GM21825 (cell line): ENCODE data around the gene PTCH1.

Experiments used
- ATAC-seq: cut with Tn5 transposase; IDR thresholded peaks from one replicate; pipeline ENCODE4 v1.9.1; 2021; ENCODE audit warnings: mild to moderate bottlenecking, moderate library complexity; ENCODE audit not compliant: unreplicated experiment

PTCH1 gene

DNA sequence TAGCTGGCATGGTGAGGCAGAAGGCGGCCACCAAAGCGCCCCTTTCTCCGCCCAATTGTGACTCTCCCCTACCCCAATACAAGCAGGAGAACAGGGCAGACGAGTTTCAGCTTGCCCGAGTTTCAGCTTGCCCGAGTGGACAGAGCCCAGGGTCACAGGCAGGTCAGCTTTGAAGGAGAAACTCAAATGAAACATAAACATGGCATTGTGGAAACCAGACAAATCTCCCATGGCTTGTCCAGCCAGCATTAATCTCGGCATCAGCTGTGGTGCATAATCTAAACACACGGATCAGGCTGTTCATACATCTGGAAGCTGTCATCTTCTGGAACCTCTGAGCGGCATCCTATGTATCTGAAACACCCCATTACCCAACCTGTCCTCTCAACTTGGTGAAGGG lies 16.9 kb downstream of the PTCH1 start:
- ATAC-seq: no peak

DNA sequence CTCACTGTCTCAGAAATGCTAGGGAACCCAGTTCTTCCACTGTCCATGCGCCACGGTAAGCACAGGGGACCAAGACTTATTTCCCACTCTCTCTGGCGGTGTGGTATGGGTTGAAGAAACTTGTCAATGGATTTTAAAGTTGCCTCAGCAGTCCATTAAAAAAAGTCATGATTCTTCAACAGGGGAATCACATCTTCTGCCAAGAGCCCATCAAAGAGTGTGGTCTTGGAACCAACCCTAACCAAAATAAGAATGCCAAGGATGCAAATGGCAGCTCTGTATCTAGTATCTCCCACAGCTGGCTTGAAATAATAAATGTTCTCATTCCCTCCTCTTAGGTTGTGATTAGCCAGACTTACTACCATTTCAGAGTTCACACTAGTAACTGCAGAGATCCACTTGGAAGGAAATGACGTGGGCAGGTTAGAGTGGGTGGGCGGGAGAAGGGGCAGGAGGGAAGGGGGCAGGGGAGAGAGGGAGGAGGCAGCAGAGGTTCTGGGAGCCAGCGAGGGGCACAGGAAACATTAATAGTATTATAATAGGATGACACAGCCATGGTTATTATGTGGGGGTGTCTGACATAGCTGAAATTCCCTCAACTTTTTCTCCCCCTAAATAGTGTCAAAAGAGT lies 17.6 kb downstream of the PTCH1 start:
- no peak for ATAC-seq

DNA sequence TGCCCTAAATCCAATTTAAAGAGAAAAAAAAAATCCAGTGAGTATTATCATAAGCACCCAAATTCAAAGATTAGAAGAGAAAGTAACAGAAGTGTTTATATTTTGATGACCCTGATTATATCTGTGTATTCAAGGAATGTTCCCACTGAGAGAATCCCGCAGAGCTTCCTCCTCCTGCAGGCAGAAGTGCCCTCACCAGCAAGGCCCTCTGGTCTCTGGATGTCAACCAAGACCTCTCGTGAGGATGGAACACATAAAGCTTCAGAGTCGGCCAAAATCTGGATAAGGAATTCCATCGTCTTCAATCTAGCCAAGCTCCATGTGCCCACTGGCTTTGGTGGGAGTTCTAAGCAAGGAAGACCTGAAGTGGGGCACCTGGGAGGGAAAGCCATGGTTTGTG lies 18.1 kb downstream of the PTCH1 start:
- no peak for ATAC-seq

DNA sequence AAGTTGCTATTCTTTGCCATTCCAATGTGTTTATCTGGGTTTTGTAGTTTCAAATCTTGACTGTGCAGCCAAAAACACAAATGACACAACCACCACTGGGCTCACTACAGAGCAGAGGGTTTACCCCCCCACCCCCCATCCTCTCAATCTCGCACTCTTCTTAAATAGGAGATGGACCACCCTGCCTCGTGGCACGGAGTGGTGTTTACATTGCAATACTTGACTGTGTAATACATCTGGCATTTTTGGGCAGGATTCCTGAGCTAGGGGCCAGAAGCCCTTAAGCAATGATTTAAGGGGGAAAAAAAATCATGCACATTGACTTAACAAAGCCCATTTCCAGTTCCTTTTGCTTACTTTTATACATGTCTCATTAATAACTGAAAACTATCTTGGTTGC lies 19.0 kb downstream of the PTCH1 start:
- no peak for ATAC-seq

DNA sequence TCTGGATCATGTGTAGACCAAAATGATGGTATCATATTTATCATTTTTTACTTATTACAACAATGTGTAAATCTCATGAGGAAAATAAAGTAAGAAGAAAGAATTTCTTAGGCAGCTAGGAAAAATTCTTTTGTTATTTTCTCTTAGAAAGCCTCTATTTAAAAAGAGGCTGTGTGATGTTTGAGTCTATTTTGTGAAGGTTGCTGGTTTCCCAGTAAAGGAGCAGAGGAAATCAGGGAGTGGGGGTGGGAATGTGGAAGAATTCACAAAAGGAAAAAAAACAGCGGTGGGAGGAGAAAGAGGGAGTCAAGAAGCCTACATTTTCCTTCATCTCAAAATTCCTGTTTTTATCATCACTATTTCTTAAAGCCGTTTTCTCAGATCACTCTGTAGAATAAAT lies 20.1 kb downstream of the PTCH1 start:
- ATAC-seq: no peak

DNA sequence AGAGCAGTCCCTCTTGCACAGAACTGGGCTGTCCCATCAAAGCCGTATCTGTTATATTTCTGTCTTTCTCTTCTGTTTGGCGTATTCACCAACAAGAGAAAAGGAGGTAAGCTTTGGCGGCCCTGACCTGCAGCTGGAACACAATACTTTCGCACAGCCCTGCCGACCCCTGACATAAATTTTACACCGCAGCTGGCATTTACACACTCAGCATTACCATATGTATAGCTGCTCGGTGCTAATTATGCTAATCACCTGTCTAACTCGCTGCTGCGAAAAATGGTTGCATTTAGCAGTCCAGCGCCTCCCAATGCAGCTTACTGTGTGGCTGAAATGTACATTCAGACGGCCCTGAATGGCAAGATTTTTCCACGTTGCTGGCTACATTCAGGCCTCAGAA lies 20.8 kb downstream of the PTCH1 start:
- no peak for ATAC-seq

DNA sequence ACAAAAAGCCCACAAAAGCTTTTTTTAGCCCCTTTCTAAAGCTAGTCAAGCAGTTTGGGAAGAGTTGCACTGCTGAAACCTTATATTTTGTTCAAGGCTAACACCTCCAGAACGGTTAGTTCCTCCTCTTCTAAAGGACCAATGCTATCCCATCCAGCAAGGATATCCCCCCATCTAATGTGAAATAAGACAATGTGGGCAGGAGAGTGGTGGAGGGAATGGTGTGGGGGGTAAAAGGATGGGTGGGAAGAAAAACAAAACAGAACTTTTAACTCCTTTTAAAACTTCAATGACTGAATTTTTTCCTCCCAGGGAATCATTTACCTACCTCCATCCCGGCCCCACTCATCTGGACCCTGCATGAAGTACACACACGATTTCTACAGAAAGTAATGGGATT lies 21.2 kb downstream of the PTCH1 start:
- ATAC-seq: no peak

DNA sequence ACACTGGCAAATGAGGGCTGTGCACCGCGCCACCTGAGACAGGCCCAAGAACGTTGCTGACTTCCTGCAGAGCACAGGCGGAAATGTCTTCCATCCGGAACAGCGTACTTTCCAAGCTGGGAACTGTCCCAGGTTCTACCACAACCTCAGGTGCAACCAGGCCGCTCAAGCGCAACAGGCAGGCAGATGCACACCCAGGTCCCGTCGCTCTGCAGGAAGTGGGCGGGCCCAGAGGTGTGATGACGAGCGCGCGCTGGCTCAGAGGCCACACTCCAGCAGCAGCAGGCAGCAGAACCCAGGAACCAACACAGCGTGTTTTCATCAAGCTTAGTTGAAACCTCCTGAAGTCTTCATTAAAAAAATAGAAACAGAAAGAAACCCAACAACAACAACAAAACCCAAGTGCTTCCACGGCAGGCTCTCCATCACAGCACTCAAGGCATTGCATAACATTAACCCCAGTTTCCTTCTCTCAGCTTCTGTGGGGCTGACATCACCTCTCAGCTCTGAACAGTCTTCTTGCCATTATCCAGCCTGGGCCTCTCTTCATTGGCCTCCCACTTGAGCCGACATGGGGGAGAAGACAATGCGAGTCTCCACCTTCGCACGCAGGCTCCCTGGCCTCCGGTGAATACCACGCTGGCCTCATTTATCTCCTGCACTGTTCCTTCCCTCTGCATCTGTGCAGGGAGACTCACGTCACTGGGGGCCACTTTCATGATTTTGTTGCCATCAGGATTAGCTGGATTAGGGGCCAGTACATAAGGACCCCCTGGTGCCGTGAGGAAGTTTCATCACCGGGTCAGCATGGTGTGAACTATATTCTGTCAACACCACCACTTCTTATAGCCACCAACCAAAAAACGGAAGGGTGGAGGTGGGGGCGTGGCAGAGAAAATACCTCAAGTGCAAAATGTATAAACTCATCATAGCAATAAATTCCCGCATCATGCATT lies 22.1 kb downstream of the PTCH1 start:
- peak; percentile 91 for ATAC-seq

DNA sequence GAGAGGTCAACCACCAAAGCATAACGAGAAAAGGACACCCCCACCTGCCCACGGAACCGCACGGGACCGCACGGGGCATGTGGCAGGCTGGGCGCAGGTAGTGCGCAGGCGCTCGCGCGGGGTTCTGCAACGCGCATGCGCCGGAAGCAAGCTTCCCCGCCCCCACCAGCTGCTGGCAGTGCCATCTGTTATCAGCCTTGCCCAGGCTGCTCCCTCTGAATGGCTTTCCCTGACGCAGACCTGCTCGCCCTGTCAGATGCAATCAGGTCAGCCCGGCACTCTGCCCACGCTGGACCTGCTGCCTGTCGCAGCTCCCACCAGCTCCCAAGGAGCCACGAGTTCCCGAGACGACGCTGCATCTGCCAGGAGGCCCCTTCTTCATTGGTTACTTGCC lies 22.8 kb downstream of the PTCH1 start:
- ATAC-seq: peak; percentile 7

DNA sequence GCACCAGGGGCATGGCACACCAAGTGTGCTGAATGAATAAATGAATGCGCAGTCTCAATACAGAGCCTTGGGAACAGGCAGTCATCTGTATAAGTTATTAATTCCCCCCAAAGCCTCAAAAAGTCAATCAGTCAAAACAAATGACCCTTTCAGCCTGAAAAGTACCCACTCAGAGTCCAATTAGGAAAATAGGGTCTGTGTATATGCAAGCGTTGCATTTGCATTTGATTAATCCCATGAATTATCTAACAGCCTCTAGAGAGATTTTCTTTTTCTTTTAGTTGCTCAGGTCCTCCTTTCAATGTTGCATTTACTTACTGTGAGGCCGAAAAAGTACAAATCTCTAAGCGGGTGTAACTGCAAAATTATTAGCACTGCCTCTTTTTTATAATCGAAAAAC lies 23.4 kb downstream of the PTCH1 start:
- ATAC-seq: no peak

DNA sequence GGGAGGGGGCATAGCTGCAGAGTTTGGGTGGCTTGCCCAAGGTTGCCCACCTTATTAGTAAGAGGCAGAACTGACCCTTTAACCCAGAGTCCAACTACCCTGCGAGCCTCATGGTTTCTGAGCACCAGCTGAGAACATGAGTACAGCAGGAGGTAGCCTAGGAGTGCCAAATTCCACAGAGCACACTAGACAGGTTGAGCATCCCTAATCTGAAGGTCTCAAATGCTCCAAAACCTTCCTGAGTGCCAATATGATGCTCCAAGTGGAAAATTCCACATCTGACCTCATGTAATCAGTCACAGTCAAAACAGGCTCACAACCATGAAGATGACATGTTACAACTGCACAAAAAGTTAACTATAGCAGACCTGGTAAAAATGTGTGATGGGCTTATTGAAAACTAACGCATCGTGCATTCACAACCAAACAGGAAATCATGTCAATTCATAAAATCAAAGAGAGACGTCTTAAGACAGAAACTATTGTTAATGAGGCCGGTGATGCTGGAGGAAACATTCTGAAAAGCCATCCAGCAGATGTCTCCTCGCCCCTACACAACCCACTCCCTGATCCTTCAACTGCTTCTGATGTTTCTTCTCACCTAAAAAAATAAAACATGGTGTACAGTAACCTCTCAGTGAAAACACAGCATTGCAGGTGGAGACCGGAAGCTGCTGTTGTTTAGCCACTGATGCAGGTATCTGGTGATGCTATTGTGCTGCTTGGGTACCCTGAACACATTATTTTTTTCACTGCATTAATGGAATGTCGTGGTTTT lies 25.0 kb downstream of the PTCH1 start:
- no peak for ATAC-seq

DNA sequence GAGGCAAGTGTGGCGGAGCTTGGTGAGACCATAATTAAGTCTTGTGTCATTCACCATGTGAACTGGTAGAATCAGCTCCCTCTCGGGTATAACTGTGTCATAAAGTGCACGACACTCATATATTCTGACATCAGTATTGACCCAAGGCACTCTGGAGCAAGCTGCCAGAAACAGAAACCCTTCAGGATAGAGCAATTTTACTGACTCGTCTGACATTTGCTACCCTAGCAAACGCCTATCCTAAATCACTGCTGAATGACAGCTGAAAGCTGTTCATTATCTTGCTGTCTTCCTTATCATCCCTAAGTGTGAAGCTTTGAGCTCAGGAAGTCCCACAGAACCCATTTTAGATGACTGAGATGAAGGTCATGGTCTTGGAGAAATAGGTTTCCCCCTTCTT lies 27.8 kb downstream of the PTCH1 start:
- ATAC-seq: no peak

DNA sequence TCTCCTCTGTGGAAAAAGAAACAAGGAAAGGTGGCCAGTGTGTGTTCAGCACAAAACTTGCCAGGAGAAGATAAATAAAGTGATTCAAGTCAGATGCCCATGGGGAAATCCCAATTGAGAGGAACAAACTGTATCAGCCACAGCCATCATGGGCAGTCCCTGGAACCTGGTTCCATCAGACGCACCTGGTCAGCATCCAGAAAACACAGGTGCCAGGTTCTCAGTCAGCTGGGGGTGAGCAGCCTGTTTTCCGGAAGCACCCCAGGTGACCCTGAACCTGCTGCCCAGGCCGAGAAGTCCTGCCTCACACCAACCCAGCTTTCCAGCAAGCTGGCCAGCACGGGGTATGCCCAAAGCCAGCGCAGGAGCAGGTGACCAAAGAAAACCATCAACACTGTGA lies 30.5 kb downstream of the PTCH1 start:
- no peak for ATAC-seq

DNA sequence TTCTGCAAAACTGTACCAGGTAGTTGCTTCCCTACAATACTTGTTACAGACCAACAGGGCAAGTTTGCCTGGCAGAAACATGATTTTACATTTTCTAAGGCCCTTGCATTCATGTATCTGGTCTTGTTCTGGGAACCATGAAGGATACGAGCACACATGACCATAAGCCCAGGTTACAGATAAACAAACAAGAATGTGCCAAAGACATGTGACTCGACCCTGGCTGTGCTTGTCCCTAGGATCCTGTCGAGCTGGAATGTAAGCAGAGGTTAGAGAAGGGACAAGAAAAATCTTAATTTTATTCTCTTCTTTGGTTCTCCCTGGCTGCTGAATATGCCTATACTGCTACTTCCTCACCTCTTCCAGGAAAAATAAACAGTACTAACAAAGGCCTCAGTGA lies 32.5 kb downstream of the PTCH1 start:
- no peak for ATAC-seq

DNA sequence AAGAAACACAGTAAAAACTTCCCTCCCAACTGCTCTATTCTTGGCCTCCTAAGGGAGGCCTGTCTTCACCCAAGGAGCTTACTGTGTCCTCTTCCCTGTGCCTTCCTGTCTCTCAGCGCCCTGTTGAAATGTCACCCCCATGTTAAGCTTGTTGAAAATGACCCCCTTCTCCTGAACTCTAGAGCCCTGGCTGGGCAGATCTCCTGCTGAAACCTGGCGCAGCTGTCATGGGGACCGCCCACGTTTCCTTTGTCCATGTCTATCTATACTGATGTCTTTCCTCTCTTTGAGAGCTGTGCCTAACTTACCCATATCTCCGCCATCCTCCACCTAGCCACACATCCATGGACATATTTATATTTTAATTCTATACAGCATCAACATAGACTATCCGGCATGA lies 33.3 kb downstream of the PTCH1 start:
- no peak for ATAC-seq

DNA sequence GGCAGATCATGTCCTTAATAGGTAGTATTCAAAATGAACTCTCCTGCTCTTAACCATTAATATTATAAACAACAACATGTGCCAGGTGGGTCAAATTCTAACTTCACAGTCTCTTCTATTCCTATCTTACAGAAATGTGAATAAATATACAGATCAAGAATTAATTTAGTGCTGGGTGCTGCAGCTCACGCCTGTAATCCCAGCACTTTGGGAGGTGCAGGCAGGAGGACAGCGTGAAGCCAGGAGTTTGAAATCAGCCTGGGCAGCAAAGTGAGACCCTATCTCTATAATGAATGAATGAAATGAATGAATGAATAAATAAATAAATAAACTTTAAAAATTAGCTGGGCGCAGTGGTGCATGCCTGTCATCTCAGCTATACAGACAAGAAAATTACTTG lies 34.1 kb downstream of the PTCH1 start:
- ATAC-seq: no peak

DNA sequence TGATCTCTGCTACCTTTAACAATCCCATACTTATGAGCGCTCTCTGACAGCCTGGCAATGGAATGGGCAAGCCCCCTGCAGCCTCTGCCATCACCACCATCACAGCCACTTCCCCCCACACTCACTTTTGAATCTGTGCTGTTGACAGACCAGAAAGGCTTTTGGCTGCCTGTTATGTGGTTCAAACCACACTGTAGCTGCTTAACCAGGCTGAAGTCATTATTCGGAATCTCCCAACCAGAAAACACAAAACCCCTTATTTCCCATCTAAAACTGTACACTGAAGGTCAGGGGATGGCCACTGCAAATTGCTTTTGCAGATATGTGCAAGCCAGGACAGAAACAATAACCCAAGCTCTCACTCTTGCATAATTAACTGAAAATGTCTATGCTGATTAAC lies 35.8 kb downstream of the PTCH1 start:
- no peak for ATAC-seq

DNA sequence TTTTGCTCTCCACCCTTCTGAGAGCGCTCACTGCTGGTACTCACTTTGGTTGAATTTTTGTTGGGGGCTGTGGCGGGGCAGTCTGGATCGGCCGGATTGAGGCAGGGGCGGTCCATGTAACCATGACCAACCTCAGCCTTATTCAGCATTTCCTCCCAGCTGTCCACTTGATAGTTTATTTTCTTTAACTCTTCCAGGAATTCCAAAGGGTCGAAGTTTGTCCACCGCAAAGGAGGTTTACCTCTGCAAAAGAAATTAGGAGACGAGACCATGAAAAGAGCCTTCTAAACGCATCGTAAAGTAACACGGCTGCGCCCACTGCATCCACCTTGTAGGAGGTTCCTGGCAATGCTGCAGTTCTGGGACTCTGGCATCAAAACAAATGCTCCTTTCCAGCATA lies 36.4 kb downstream of the PTCH1 start:
- ATAC-seq: no peak

DNA sequence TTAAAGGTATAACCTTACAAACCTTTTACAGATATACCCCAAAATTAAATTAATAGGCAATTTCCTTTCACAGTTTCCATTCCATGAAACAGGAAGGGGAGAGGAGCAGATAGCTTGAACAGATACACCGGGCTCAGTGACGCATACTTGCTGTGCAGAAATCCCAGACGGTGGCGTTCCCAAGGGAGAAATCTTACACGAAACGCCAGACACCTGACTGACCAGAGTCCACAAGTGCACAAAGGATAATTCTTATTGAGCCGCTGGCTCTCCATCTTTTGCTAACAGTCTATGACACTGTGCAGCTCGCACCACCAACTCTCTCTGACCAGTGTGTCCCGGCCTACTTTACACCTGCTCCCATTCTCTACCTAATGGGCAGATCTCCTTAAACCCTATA lies 37.4 kb downstream of the PTCH1 start:
- ATAC-seq: no peak

DNA sequence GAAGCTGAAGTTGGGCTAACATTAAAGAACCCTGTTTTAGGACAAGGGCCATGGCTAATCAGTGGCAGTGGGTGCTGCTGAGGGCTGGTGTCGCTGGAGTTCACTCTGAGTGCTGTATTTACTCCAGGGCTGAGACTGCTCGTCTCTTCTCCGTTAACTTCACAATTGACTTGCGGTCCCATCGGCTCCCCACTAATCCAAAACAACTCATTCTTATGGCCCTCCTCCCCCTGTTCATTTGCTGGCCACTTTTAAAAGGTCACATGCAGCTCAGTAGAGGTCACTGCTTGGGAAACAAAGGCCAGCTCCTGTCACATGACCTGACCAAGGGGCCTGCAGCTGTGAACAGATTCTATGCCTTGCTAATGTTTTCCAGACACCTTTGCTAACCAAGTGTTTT lies 38.4 kb downstream of the PTCH1 start:
- no peak for ATAC-seq

DNA sequence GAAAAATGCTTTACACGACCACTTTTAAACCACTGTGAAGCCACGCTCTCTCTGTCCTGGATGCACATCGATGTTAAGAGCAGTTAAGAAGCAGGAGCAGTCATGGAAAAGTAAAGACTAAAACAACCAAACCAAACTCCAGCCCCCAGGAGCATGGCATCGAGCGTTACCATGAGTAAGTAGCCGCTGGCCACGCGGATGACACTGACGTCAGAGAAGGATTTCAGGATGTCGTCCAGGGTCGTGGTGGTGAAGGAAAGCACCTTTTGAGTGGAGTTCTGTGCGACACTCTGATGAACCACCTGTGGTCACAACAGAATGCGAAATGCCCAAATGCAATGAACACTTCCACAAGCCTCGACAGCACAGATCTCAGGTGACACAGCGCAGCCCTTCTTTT lies 38.9 kb downstream of the PTCH1 start:
- ATAC-seq: no peak

DNA sequence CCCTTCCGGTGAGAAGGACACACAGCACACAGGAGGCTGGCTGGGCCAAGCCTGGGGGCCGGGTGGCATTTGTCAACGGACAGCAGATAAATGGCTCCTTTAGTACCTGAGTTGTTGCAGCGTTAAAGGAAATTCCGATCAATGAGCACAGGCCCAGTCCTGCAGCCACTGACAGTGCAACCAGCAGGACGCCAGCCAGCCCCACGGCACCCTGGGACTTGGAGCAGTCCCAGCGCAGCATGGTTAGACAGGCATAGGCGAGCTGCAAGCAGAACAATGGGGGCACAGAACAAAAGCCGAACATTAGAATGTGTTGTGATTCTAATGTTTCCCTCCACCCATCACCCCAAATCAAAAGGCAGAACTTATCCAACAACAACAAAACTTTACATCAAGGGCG lies 39.3 kb downstream of the PTCH1 start:
- ATAC-seq: no peak
